NCI-H524 treated with DMSO at 0.1 percent for 48 hours (cell line): ENCODE results near the gene MASP1.
A peak's percentile ranks its signal among the peaks of the same experiment; 100 is the strongest.

Experiments
- DNase-seq: peaks from one replicate; lab custom pipeline; 2025; lab: John Stamatoyannopoulos, UW

Gene MASP1

GRCh38 chr3:187291512-187292132 lies at the start of gene MASP1:
Gene MASP1, minus strand, starts transcription at chr3:187291737. Its CDS starts 105 bp downstream, at chr3:187291632.
- no peak for DNase-seq

- no peak for DNase-seq
Observed at GRCh38 chr3:187340578-187340977, 49.0 kb upstream of the MASP1 start.

GRCh38 chr3:187336322-187336721 lies 44.8 kb upstream of the MASP1 start:
- no peak for DNase-seq

DNA sequence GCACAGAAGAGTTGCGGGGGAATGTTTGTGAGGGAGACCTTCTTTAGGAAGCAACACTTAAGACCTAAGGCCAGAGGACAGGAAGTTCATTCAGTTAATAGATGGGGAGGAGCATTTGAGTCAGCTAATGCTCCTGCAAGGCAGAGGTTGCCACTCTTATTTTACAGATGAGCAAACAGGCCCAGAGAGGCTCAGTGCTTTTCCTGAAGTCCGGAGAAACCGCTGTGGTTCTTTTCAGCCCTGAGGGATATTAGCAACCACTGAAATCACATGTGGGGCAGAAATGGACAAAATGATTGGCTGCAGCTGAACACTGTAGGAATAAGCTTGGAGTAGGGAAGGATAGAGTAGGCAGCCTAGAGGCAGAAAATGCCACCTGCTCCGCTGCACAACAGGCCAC lies 43.4 kb upstream of the MASP1 start:
- no peak for DNase-seq

DNA sequence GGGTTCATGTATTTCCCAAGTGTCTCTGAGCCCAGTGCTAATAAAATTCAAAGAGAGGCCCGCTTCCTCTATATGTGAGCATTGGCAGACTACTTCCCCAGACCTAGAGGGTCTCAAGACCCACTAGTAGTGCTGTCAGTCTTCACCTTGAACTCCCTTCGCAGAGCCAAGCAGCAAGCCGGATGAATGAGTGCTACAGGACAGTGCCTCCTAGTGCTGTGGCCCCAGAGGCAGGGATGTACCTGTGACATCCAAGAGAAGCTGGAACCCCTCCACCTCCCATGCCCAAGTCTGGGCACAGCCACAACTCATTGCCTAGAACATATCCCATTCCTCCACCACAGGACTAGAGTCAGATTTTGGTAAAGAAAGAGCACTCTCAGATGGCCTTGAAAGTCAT lies 37.2 kb upstream of the MASP1 start:
- DNase-seq = no peak

- no peak for DNase-seq
Observed at GRCh38 chr3:187327845-187328244, 36.3 kb upstream of the MASP1 start.

GRCh38 chr3:187325632-187326031 lies 34.1 kb upstream of the MASP1 start:
- DNase-seq = no peak

DNA sequence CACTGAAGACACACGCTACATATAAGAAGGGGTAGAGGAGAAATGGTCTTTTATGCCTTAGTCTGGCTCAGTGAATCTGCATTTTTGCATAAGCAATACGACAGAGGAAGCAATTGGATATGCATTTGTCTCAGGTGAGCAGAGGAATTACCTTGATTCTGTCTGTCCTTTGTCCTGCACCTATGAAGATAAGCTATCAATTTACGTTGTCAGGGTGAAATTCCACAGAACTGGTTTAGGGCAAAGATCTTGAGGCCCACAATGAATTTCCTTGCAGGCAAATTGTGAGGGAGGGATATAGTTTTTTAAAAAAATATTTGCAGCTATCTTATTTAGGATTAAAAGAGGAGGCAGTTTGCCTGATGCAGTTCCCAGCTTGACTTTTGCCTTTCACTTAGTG lies 31.6 kb upstream of the MASP1 start:
- DNase-seq = no peak

DNA sequence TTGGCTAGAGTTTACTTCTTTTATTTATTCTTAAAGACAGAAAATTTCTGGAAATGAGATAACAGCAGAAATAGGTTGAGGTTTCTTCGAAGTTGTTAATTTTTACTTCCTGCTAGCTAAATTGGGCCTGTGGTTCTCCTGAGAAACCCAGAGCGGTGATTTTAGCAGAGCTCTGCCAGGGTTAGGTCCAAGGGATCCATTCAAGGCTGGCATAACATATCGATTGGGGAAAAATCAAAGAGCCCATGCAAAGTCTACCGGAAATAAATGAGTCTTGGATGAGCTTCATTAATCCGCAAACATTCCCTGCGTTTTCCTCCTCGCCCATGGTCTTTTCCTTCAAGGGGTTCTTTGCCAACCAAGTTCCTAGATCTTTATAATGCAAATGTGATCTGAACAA lies 30.8 kb upstream of the MASP1 start:
- no peak for DNase-seq

- no peak for DNase-seq
Observed at GRCh38 chr3:187321766-187322165, 30.2 kb upstream of the MASP1 start.

GRCh38 chr3:187319699-187320302 lies 28.3 kb upstream of the MASP1 start:
- peak; percentile 44 for DNase-seq

- peak; percentile 48 for DNase-seq
Observed at GRCh38 chr3:187318819-187319616, 27.5 kb upstream of the MASP1 start.

- DNase-seq = no peak
Observed at GRCh38 chr3:187315872-187316271, 24.3 kb upstream of the MASP1 start.

DNA sequence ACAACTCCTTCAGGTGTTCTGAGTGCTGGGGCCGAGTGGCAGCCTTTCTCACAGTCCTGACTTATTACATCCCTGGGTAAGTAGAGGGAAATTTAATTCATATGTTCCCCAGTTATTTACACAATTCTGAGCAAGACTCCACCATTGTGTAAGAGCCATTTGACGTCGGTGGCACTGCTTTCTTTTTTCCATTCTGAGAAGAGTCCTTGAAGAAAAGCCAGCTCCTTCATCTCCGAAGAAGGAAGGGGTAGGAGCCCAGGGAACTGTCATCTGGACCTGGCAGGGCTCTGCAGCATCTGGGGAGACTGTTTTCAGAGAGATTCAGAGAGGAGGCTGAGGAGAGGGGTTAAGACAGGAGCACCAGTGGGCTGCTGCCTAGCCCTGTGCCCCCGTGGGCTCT lies 22.6 kb upstream of the MASP1 start:
- DNase-seq = no peak

GRCh38 chr3:187310954-187311470 lies 19.5 kb upstream of the MASP1 start:
- DNase-seq = no peak

DNA sequence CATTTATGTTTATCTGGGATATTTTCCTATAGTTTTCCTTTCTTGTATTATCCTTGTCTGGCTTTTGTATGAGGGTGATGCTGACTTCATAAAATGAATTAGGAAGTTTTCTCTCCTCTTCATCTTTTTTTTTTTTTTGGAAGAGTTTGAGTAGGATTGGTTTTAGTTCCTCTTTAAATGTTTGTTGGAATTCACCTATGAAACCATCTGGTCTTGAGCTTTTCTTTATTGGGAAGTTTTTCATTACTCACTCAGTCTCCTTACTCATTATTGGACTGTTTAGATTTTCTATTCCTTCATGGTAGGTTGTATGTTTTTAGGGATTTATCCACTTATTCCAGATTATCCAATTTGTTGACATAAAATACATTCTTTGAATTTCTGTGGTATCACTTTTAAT lies 18.7 kb upstream of the MASP1 start:
- no peak for DNase-seq

- DNase-seq = no peak
Observed at GRCh38 chr3:187305881-187306280, 14.3 kb upstream of the MASP1 start.

- no peak for DNase-seq
Observed at GRCh38 chr3:187299611-187300010, 8.1 kb upstream of the MASP1 start.

DNA sequence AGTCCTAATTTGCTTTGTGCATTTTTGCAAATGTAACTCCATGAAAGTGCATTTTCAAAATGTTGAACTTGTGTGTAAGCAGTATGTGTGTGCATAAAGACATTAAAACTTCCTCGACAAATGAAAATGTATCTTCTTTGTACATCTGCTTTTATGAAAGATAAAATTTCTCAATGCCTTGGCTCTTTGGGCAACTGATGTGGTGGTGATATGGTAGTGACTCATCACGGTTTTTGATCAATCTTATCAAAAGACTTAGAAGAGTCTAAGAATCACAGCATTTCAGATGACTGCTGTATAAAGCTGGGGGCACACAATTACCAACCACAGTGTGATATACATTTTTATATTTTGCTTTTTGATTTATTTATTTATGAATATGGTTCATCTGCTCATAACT lies 5.4 kb upstream of the MASP1 start:
- DNase-seq = no peak

DNA sequence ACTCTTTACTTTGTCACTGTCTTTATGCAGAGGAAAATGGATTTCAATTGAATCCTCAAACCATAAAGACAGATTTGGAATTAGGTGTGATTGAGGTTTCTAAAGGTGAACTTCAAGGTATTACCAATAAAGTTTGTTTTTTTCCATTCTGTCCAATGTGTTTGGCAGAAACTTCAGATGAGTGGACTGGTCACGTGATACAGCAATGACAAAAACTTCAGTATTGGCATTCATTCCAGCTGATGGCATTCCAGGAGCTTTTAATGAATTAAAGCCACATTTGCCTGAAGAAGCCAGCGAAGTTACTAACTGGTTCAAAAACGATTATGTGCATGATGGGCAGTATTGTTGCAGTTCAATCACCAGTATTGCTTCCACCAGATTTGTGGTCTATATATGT lies 4.5 kb upstream of the MASP1 start:
- DNase-seq = no peak

GRCh38 chr3:187295316-187296034 lies 3.9 kb upstream of the MASP1 start:
- no peak for DNase-seq
